Measurements from ENCODE around the gene MYO1A. TPM values are rescaled to one million over a fixed set of nuclear protein-coding genes. Genes with fewer than 3 reads are reported as not detected.

The MYO1A gene
- polyA plus RNA-seq, 2 of the 4 experiments (the other 2 are of a cell fraction) = 0.67 to 1.9 TPM

- no peak for TF ChIP-seq REST (IDR thresholded peaks at IDR 0.05)
- TF ChIP-seq GATA3 (IDR thresholded peaks at IDR 0.05; ENCODE audit: borderline replicate concordance) = no peak
- TF ChIP-seq KDM1A (IDR thresholded peaks at IDR 0.05; ENCODE audit: low read depth) = no peak
- 0 out of 3 replicates have a peak, but pooled peaks have one; percentile 9 for TF ChIP-seq BCL3 (IDR thresholded peaks at IDR 0.05)
- 0 out of 2 replicates have a peak, but pooled peaks have one; percentile 30 for TF ChIP-seq TFCP2L1 (CRISPR knock-in tag; IDR thresholded peaks at IDR 0.05)
- TF ChIP-seq KDM5A (IDR thresholded peaks at IDR 0.05) = no peak
- no peak for TF ChIP-seq EP300 (IDR thresholded peaks at IDR 0.05)
- no peak for TF ChIP-seq HDAC2 (IDR thresholded peaks at IDR 0.05)
- no peak for TF ChIP-seq NPAS2 (CRISPR knock-in tag; IDR thresholded peaks at IDR 0.05; ENCODE audit: borderline replicate concordance)
- TF ChIP-seq HES2 (IDR thresholded peaks at IDR 0.05) = no peak
- no peak for TF ChIP-seq CHD2 (IDR thresholded peaks at IDR 0.05; ENCODE audit: low read length, partially characterized antibody)
- TF ChIP-seq JUN (IDR thresholded peaks at IDR 0.05) = peak; percentile 39 to 42; a peak in 2 of 5 replicates
- no peak for TF ChIP-seq MAFK (IDR thresholded peaks at IDR 0.05; ENCODE audit: partially characterized antibody)
- no peak for TF ChIP-seq RFX5 (IDR thresholded peaks at IDR 0.05)
- TF ChIP-seq ESRRA (IDR thresholded peaks at IDR 0.05; ENCODE audit: borderline replicate concordance, low read length) = no peak
- TF ChIP-seq CHD4 (IDR thresholded peaks at IDR 0.05; ENCODE audit: borderline replicate concordance) = no peak
- TF ChIP-seq MAZ (IDR thresholded peaks at IDR 0.05; ENCODE audit: borderline replicate concordance, low read depth, low read length) = no peak
Measured at GRCh38 chr12:57087691-57088353, 37.9 kb upstream of the MYO1A start (continued).

- FAIRE-seq (no peak), ATAC-seq (peak; percentile 49 to 75), DNase-seq (ENCODE audit: low read depth in 1 of 2, low spot score in 1 of 2) (peak; percentile 80 to 89)
- Histone ChIP-seq H3K9me3 (no peaks in the 10 kb centered on the region), H3K27ac (peak overlapping the region; percentile 96 to 100), H3K4me2 (peak overlapping the region; percentile 99), H3K4me3 (peak overlapping the region; percentile 89), H3K4me1 (peaks cover 19% of the 10 kb centered on the region)
- ChIA-PET POLR2A (interaction anchor here (0.6 to 6.8 kb wide), 11 partner anchors 9 to 362 kb away, joined by 3 to 143 read pairs (median 5); partner anchors contain the start of genes NACA, NEMP1 and STAT6), CTCF (interaction anchor here (0.8 to 18.3 kb wide), 9 partner anchors 8 to 655 kb away, joined by 3 to 330 read pairs (median 4); partner anchors contain the start of genes NEMP1 and STAT6)
- no peak for TF ChIP-seq EP300 (IDR thresholded peaks at IDR 0.05)
- peak; percentile 17; the same call in 1 of the 2 replicates for TF ChIP-seq PHF8 (IDR thresholded peaks at IDR 0.05; ENCODE audit: borderline replicate concordance, low read depth)
- no peak for TF ChIP-seq HES2 (IDR thresholded peaks at IDR 0.05)
- 0 out of 2 replicates have a peak, but pooled peaks have one; percentile 6 for TF ChIP-seq USF2 (IDR thresholded peaks at IDR 0.05)
- TF ChIP-seq MYC (IDR thresholded peaks at IDR 0.05; ENCODE audit: borderline replicate concordance, low read length) = peak; percentile 64; the same call in 1 of the 2 replicates
- peak; percentile 59 to 63; a peak in 4 of 5 replicates for TF ChIP-seq JUN (IDR thresholded peaks at IDR 0.05)
- TF ChIP-seq CEBPB (IDR thresholded peaks at IDR 0.05) = no peak
- 0 out of 3 replicates have a peak, but pooled peaks have one; percentile 11 for TF ChIP-seq BCL3 (IDR thresholded peaks at IDR 0.05)
- peak; percentile 23; the same call in 1 of the 2 replicates for TF ChIP-seq POLR2A (IDR thresholded peaks at IDR 0.05; ENCODE audit: low read length)
- TF ChIP-seq MAZ (IDR thresholded peaks at IDR 0.05; ENCODE audit: borderline replicate concordance, low read depth, low read length) = 0 out of 2 replicates have a peak, but pooled peaks have one; percentile 78
- TF ChIP-seq MAX (IDR thresholded peaks at IDR 0.05) = peak; percentile 49; the same call in 1 of the 2 replicates
- WGBS (ENCODE audit: missing lambda C conversion rate) = 2% methylated on average over 25 of the region's 52 CpGs
Measured at GRCh38 chr12:57087010-57087690, 37.2 kb upstream of the MYO1A start.
